GM08714 (cell line): ENCODE results near the gene ORAI3.

Experiments used
- H3K4me3 ChIP-seq: fragments of 200-500 bp; sonication (Bioruptor generic); 2 replicates; pipeline ENCODE4 v1.5.1; 2014; ENCODE audit warnings: mild to moderate bottlenecking, low read length, inconsistent platforms
- ZNF274 ChIP-seq: IDR thresholded peaks from 2 replicates; pipeline ENCODE4 v1.6.1; 2012; ENCODE audit warnings: mild to moderate bottlenecking, low read depth, low read length

The ORAI3 gene

DNA sequence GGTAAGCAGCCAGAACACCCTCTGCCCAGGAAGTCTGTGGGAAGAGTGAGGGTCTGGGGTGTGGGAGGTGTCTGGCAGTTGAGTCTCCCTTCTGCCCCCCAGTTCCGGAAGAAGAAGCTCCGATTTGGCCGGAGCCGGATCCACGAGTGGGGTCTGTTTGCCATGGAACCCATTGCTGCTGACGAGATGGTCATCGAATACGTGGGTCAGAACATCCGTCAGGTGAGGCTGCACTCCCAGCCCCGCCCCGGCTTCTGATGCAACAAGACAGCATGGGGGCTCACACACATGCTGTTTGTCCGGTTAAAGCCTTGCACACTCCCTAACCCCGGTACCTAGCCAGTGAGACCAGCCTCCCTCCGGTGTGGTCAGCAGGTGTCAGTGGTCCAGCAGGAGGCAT, 32.1 kb downstream of the ORAI3 start:
- no peak for TF ChIP-seq ZNF274
- H3K4me3 ChIP-seq = no peak overlapping the region

DNA sequence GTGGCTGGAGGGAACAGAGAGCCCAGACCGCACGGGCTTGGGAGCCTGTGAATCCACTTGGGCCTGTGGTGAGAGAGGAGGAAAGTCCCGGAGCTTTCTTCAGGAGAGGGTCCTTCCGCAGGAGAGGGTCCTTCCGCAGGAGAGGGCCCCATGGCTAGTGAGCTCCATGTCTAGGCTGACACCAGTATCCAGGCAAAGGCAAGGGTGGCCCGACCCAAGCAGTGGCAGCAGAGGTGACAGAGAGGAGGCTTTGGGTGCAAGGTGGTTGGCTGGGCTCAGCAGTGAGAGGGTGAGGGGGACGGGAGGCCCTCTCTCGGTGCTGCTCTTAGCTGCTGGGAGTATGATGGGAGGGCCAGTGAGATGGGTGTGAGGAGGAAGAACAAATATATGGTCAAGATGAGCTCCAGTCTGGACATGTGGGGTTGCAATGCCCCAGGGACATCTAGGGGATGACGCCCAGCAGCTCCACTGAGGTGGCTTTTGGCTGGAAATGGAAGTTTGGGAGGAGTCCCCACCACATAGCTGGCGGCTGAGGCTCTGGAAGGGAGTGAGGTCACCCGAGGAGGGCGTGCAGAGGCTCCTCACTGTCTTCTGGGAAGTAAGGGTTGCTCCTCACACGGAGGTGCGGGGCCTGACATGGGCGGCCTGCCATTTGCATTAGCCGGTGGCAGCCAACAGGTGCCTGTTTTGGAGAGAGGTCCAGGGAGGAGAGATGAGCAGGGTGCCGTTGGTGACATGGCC, 33.9 kb downstream of the ORAI3 start:
- no peak for TF ChIP-seq ZNF274
- H3K4me3 ChIP-seq = no peak overlapping the region

DNA sequence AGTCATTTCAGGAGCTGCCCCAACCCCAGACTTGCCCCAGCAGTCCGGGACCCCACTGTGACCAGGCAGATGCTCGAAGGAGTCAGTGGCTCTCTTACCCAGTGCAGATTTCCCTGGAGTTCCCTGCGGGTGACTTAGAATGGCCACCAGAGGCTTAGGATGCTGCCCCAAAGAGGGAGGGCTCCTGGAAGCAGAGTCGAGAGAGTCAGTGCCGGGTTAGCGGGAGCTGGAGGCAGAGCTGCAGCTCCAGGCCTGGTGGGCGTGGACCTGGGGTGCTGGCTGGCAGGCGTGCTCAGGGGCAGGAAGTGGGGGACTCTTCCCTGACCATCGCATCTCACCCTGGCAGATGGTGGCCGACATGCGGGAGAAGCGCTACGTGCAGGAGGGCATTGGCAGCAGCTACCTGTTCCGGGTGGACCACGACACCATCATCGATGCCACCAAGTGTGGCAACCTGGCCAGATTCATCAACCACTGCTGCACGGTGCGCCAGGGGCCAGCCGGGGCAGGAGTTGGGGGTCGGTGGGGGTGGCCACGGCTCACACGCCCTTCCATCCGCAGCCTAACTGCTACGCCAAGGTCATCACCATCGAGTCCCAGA, 34.5 kb downstream of the ORAI3 start:
- TF ChIP-seq ZNF274 = no peak
- no peak overlapping the region for H3K4me3 ChIP-seq

DNA sequence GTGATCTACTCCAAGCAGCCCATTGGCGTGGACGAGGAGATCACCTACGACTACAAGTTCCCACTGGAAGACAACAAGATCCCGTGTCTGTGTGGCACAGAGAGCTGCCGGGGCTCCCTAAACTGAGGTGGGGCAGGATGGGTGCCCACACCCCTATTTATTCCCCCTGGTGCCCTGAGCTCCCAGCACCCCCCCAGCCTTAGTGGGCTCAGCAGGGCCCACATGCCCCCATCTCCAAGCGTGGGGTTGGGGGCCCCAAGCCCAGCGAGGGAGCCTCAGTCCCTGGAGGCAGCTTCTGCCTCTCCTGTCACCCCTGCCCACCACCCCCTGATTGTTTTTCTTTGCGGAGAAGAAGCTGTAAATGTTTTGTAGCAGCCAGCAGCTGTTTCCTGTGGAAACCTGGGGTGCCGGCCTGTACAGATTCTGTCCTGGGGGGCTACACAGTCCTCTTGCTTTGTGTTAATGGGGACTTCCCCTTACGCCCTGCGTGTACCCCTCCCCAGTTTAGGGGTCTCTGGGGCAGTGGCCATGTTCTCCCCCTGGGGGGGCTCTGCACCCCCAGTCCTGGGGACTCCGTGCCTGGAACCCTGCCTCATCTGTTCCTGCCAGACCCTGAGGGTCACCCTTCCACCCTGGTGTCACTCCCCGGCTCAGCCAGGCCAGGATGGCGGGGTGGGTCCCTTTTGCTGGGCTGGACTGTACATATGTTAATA, 35.2 kb downstream of the ORAI3 start:
- no peak for TF ChIP-seq ZNF274
- no peak overlapping the region for H3K4me3 ChIP-seq

DNA sequence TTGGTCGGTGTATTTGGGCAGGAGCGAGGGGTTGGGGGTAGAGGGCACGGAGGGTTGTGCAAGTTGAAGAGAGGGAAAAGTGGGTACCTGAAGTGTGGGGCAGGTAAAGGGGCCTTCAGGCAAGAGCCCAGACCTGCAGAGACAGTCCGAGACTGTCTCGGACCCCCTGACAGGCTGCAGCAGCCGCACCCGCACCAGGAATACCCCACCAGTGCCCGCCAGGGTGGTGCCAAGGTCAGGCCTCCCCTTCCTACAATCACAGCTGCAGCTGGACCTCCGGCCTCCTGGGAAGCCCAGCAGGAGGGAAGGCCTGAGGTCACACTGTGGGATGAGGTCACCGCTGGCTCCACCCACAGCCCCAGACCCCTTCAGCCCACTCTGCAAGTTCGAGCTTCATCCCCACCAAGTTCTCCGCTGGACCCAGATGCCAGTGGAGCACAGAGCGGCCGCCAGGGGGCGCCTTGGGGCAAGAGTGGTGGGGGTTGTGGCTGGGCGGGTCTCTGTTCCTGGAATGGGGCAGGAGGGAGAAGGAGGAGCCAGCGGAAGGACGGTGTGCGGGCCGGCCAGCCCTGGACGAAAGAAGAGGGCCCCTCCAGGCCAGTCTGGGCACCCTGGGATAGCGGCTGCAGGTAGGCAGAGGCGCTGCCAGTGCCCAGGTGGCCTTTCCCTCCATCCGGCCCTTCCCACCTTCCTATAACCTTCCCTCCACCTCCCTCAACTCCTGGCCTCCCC, 36.0 kb downstream of the ORAI3 start, which contains the start of gene HSD3B7:
TSS of gene HSD3B7 (plus strand) at position 539 of the 732 bp plus-strand sequence. CDS start 452 bp downstream, outside the sequence.
- H3K4me3 ChIP-seq = no peak within 1 kb of the TSS

DNA sequence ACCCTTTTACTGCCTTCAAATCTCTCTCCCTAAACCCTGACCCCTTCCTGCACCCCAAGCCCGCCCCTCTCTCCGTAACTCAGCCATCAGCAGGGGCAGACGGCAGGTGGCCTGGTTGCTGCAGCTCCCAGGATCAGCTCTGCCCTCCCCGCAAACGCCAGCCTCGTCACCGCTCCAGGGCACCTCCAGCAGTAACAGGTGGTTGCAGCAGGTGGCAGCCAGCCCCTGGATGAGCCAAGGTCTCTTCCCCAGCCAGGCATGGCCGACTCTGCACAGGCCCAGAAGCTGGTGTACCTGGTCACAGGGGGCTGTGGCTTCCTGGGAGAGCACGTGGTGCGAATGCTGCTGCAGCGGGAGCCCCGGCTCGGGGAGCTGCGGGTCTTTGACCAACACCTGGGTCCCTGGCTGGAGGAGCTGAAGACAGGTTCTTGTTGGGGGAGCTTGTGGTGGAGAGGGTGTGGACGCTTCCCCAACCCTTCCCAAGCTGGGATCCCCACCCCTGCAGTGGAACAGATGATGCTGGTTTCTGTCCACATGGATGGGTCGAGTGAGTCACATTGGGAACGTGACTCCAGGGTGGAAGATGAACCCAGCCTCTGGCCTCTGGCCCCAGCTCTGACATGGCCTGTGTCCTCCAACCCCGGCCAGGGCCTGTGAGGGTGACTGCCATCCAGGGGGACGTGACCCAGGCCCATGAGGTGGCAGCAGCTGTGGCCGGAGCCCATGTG, 36.7 kb downstream of the ORAI3 start:
- no peak for TF ChIP-seq ZNF274
- no peak overlapping the region for H3K4me3 ChIP-seq

More for the DNA sequence above, 36.0 kb downstream of the ORAI3 start, which contains the start of gene HSD3B7:
- no peak for TF ChIP-seq ZNF274

DNA sequence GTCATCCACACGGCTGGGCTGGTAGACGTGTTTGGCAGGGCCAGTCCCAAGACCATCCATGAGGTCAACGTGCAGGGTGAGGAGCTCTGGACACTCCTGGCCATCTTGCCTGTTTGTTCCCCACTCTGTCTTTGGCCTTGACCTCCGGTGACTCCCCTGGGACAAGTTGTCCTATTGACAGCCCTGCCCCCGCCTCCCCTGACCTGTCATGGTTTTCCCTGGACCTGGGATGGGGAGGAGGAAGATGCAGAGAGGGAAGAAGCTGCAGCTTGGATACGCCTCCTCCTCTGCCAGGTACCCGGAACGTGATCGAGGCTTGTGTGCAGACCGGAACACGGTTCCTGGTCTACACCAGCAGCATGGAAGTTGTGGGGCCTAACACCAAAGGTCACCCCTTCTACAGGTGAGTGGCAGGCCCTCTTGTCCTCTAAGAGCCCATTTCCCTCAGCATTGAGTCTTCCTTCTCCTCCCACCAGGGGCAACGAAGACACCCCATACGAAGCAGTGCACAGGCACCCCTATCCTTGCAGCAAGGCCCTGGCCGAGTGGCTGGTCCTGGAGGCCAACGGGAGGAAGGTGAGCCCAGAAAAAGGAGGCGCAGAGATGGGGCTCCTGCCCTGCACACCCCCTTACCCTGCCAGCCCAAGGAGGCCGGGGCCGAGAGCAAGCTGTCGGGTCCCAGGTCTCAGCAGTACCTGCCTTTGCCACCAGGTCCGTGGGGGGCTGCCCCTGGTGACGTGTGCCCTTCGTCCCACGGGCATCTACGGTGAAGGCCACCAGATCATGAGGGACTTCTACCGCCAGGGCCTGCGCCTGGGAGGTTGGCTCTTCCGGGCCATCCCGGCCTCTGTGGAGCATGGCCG, 37.5 kb downstream of the ORAI3 start:
- TF ChIP-seq ZNF274 = no peak
- H3K4me3 ChIP-seq = no peak overlapping the region

DNA sequence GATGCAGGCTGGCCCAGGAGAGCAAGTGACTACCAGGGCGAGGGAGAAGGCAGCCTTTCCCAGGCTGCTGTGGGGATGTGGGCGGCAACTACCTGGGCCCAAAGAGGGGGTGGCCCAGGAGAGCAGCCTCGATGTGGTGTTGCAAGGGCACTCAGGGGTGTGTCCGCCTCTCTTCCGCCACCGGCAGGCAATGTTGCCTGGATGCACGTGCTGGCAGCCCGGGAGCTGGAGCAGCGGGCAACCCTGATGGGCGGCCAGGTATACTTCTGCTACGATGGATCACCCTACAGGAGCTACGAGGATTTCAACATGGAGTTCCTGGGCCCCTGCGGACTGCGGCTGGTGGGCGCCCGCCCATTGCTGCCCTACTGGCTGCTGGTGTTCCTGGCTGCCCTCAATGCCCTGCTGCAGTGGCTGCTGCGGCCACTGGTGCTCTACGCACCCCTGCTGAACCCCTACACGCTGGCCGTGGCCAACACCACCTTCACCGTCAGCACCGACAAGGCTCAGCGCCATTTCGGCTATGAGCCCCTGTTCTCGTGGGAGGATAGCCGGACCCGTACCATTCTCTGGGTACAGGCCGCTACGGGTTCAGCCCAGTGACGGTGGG, 38.8 kb downstream of the ORAI3 start:
- TF ChIP-seq ZNF274 = no peak
- H3K4me3 ChIP-seq = no peak overlapping the region

DNA sequence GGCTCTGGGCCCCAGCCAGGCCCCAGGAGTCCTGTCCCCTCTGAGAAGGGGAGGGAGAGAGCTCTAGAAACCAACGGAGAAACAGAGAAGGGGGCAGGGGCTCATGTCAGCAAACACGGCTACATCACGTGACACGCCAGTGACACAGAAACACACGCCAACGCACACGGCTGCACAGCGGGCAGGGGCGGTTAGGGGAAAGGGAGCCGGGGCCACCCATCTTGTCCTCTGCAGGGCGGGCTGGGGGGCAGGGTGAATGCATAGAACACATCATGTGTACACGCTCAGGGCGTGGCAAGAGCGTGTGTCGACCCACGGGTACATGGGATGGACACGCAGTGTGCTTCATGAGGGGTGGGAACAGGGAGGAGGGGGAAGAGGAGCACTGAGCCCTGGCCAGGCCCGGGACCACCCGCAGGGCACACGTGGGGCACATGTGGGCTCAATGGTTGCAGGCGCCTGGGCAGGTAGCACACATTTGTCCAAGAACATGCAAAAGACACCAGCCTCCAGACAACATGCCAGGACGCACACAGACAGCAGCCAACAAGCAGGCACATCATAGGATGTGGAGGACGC, 40.7 kb downstream of the ORAI3 start:
- H3K4me3 ChIP-seq = no peak overlapping the region
- TF ChIP-seq ZNF274 = no peak

DNA sequence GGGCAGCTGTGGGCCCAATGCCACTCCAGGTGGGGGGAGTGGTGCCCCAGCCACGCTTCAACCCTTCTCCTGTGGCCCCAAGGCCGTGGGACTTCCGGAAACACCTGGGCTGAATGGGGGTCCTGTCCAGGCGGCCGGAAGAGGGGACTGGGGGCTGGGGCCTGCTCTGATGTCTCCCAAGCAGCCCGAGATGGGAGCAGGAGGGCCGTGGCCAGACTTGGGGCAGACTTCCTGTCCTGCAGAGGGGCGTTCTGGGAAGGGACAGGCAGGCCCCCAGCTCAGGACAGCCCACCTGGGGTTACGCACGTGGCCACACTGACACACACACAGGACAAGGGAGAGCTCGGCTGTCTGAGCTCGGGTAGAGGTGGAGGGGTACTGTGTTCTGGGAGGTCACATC, 41.2 kb downstream of the ORAI3 start:
- H3K4me3 ChIP-seq = no peak overlapping the region
- no peak for TF ChIP-seq ZNF274

DNA sequence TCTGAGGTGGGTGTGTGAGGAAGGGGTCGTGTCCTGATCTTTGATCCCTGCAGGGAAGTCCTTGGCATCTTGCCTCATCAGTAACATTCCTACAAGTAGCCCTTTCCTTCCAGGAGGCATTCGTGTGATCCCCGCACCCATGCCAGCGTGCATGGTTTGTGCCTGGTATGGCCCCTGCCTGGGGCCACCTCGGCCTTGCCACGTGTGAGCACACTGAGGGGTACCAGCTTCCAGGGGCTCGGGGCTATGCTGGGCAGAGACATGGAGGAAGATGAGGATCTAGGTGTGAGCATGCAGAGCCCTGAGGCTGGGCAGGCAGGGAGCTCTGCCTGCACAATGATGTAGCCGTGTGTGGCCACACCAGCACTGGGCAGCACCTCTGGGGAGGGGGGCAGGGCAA, 42.2 kb downstream of the ORAI3 start:
- no peak overlapping the region for H3K4me3 ChIP-seq
- TF ChIP-seq ZNF274 = no peak

DNA sequence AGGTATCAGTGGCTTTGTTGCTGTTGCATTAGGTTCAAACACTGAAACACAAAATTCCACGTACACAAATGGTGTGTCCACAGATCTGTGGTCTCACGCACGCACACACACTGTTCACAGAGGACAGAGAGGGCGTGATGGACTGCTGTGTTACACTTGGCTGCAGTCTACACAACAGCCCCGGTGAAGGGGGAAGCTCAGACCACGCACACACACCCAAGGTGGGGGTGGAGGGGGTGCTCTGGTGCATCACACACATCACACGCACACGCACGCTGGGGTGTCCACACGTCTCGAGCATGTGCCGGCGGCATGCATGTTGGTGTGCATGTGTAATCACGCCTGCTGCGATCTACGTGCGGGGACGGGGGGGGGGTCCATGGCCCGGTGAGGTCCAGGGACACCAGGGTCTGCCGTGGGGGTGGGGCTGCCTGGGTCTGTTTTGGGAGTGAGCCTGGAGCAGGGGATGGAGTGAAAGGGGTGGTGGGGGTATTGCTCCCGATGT, 43.5 kb downstream of the ORAI3 start:
- H3K4me3 ChIP-seq = no peak overlapping the region
- TF ChIP-seq ZNF274 = no peak
